CD4-positive, alpha-beta T cell treated with Interleukin-10 for 1 hour (primary cell): ENCODE results near the gene GRIP1.

Experiments
- DNase-seq: peaks from one replicate; pipeline ENCODE4 v3.0.0-alpha.2; 2020

The GRIP1 gene

DNA sequence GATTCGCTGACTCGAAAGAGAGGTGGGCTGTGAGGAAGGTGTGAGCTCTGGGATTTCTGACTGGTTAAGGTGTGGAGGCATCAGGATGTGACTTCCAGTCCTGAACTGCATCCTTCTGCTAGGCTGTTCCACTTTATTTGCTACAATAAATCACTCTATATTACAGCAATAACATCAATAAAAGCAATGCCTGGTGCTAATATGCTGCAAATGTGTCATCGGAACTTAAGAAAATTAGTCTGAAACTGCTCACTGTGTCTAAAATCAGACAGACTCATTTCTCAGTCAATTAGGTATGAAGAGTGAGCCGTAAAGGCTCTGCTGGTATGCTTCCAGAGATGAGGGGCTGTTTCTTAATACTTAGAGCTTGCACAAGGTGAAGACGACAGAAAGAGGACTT, 250.0 kb downstream of the GRIP1 start:
- no peak for DNase-seq

DNA sequence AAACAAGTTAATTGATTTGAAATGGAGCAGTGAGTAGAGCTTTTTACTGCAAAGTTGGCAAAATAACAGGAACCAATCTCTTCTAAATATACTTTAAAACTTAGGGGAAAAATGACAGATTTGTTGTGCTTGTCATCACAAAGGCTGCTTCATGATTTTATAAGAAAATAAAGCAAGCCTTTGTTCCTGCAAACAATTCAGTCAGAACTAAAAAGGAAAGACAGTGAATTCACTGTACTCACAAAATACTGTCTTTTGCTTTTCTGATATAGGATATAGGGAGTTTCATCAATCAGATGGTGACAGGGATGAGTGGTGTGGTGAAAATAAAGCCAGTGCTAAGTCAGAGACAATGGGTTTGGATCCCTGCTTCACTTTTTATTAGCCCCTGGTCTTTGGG, 250.6 kb downstream of the GRIP1 start:
- DNase-seq, result no peak

DNA sequence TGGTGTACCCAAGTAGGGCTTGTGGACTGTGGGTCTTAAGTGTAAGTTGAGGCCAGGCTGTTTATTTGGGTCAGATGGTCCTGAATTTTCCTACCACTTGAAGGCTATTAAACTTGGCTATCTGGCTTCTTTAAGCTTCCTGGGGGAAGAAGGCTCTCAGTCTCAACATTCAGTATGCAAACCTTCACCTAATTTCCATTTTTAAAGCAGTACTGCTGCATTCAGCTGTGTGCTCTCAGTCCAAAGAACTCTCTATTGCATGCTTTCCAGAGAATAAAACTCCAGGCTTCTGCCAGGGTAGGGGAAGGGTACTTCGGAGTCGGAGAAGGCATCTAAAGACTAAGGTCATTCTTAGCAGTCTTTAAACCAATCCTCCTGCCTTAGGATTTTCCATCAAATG, 252.2 kb downstream of the GRIP1 start:
- no peak for DNase-seq

- DNase-seq, result no peak
These were observed 255.6 kb downstream of the GRIP1 start for GRCh38 chr12:66423266-66423665.

DNA sequence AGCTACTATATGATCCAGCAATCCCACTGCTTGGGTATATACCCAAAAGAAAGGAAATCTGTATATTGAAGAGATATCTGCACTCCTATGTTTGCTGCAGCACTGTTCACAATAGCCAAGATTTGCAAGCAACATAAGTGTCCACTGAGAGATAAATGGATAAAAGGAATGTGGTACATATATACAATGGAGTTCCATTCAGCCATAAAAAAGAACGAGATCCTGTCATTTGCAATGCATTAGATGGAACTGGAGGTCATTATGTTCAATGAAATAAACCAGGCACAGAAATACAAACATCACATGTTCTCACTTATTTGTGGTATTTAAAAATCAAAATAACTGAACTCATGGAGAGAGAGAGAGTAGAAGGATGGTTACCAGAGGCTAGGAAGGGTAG, 260.0 kb downstream of the GRIP1 start:
- no peak for DNase-seq

GRCh38 chr12:66417217-66417616, 261.7 kb downstream of the GRIP1 start:
- DNase-seq, result no peak

- peak; percentile 65 for DNase-seq
These were observed 269.5 kb downstream of the GRIP1 start for GRCh38 chr12:66409195-66409871.

DNA sequence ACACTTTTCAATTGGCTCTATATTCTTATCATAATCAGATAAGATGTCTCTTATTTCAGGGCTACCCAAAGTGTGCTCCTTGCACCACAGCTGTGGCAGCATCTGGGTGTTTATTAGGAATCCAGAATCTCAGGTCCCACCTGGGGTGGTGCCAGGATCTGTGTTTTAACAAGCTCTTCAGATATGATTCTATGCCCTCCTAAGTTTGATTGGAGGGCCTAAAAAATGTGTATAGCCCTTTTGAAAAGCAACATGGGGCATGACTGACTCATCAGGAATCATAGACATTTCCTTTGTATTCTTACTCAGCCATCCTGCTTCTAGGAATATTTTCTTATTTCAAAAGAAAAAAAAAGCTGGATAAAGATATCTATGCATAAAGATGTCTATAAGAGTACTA, 273.5 kb downstream of the GRIP1 start:
- DNase-seq, result no peak

DNA sequence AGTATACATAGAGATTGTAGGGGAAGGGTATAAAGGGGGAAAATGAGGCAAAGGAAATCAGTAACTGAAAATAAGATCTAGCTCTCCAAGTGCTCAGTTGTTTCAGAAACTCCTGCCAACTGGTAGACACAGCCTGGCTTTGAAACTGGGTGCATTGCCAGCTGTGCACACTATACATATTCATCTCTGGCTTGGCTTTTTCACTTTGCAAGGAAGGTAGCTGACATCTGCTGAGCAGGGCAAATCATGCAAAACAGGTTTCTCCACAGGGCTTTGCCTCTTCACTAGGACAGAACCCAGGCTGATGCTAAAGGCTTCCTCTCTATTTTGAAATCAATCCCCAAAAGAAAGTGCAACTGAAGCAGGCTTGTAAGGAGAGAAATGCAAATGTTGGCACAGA, 275.1 kb downstream of the GRIP1 start:
- DNase-seq, result no peak

DNA sequence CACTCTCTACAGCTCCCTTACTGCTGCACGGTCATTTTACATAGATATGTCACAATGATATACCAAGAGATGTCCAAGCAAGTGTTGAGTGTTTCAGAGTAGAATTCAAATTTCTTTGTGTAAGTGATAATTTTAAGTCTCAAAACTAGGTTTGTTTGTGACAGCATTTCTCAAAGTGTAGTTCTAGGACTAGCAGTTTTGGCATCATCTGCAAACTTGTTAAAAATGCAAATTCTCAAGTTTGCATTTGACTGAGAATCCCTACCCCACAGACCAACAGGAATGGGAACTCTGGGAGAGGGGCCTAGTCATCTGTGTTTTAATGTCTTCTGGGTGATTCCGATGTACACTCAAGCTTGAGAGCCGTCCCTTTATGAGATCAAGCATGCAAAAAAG, 279.0 kb downstream of the GRIP1 start:
- DNase-seq, result no peak

DNA sequence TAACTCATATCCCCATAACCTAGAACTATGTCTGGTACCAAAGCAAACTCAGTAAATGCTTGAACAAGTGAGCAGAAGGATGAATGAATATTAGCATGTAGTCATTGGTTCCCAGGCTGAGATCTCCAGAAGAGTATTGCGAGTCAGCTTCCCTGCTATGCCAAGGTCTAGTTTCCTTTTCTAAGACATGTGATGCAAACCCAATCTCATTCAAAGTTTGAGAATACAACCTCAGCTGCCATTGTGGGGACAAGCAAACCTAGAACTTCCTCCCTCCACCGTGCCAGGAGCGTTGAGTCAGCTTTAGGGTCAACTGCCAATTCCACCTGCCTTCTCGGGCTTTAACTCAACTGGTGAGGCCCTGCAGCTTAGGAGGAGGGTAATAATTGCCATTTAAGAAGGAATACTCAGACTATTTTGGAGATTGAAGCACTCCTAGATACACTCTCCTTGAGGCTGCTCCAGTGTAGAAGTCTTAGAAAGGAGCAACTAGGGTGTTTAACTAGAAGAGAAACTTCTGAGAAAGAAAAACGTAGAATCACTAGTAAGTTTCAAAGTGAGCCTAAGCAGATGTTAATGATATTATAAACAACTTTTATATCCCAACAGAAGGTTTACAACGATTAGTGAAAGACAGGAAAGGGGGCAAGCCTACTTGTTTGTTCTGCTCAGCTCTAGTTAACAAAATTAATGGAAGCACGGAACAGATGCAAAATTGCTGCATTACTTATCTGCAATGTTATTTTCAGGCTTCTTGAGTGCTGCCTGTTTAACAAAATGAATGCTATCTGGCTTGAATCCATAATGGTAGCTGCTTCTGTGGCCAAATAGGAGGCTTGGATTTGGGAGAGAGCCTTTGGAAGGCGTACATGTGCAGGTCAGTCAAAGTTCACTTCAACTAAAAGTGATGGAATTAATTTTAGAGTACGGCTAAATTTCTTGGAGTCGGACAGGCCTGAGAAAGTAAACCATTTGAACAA, 279.7 kb downstream of the GRIP1 start:
- no peak for DNase-seq

DNA sequence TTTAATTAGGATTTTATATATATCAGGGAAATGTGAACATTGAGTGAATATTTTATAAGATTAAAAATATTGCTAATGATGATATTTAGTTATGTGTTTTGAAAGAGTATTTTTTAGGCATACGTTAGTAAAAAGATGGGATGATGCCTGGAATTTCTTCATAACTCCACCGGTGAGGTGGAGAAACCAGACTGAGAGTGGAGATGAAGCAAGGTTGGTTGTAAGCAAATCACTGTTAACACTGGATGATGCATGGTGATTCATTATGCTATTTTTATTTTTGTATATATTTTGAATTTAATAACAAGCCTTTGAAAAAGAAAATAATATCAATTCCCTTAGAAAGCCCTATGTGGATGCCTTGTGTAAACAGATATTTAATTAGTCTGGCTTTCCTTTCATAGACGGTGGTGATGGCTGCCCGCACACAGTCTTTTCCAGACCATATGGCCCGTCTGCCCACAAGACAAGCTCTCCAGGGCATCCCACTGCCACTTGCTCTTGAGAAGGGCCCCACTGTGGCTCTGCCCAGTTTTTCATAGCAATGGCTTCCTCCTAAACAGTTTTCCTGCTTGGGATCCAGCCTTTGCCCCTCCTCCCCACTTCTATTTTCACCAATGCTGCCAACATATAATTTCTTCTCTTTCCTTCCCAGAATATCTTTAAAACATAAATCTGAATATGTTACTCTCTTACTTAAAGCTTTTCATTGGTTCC, 281.1 kb downstream of the GRIP1 start:
- no peak for DNase-seq

- DNase-seq, result peak; percentile 9
These were observed 285.0 kb downstream of the GRIP1 start for GRCh38 chr12:66393890-66394289.

DNA sequence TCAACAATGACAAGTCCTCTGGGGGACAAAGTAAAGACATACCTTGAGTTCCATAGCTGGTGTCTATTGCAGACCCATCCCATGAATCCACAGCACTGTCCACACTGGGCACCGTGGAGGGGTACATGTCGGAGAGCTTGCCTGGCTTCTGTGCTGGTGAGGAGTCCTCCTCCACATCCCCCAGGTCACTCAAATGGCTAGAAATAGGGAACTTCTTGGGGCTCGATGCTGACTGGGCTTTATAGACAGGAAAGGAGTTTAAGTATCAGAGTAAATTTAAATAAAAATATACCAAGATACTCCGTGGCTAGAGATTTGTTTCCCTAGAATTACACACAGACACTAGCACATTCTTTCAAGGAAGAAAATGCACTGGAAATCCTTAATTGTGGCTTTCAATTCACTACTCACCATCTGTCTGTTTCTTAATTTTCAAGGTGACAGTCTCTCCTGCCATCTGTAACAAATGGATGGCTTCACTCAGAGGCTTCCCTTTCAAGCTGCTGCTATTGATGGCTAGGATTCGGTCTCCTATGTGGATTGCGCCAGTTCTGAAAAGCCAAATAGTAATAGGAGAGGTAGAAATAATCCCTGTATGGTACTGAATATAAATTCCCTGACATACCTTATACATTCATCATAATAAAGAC, 286.5 kb downstream of the GRIP1 start:
- no peak for DNase-seq

- DNase-seq, result no peak
These were observed 290.4 kb downstream of the GRIP1 start for GRCh38 chr12:66388517-66388916.

- no peak for DNase-seq
These were observed 291.8 kb downstream of the GRIP1 start for GRCh38 chr12:66387117-66387516.

- no peak for DNase-seq
These were observed 297.9 kb downstream of the GRIP1 start for GRCh38 chr12:66380769-66381535.

GRCh38 chr12:66379616-66380015, 299.3 kb downstream of the GRIP1 start:
- no peak for DNase-seq

DNA sequence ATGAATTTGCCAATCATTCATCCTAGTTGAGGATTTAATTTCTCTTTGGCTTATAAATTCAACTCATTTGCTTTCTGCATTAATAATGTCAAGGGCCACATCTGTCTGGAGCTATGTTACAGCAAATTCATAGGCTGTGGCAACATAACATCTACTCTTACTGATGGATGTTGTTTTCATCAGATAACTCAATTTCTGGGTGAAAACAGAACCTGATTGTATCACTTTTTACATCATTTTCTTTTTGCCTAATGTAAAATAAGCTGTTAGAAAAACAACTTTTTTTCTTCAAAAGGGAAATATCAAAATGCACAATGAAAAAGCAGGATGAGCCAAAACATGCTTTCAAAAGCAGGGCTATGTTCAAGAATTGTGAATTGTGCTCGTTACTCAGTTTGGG, 303.3 kb downstream of the GRIP1 start:
- DNase-seq, result no peak

GRCh38 chr12:66371982-66372381, 306.9 kb downstream of the GRIP1 start:
- DNase-seq, result no peak

DNA sequence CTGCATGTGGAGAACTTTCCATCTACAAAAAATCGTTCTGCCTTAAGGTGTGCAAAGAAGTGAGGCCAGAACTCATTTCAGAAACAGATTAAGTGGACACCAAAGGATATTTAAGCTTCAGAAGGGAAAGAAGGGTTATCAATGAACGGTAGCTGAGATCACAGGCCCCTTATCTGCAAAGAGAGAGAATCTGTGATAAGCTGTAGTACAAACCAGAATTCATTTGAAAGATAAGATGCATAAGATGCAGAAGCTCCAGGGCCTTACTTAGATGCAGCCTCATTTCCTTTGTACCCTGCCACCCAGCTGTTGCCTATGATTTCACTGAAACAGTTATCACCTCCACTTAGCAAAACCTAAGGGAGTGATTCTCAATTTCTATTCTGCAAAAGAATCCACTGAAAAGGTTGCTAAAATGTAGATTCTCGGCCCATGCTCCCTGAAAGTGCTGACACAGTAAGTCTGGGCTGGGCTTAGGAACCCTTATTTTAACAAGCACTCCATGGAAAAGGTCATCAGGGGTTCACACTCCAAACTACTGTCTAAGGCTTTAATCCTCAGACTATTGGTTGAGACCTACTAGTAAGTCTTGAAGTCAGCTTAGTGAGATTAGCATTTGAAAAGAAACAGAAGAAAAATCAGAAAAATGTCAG, 311.7 kb downstream of the GRIP1 start:
- no peak for DNase-seq
